Measurements from ENCODE around the gene ADISSP. TPM values are rescaled to one million over a fixed set of nuclear protein-coding genes. Genes with fewer than 3 reads are reported as not detected.
A peak's percentile ranks its signal among the peaks of the same experiment; 100 is the strongest.

ADISSP gene
- total and polyA plus RNA-seq, 2 of the 13 experiments (the other 11 are each of a cell fraction or from before 2014, with no cell fraction given), result 38.3 to 90.6 TPM

DNA sequence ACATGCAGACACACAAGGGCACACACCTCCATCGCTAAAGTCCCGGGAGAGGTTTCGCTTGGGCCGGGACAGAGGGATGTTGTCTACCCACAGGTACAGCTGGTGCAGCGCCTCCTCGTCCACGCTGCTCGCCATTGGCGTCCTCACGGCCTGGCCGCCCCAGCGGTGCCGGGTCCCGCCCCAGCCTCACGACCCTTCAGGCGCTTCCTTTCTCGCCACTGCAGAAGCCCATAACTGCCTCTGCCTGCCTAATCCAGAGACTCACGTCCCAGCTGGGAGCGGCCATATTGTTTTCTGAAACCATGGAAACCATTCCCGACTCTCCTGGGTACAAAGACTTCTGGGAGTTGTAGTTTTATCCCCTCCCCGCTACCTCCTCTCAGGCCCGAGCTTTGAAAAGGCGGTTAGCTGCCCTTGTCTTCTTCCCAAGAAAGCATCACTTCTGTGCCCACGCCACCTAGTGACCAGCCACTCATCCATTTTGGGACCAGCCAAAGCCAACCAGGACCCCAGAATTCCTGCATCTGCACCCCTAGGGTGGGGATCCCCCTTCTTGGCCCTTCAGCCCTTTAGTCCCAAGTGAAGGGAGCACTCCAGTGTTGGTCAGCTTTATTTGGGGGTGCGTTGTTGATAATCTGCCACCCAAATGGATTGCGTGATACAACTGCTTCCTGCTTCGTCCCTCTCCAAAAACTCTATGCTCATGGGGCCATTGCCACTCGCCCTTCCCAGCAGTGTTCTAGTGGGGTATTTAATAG, 13.8 kb upstream of the ADISSP start, which contains the start of gene SPEF1 (continued):
- TF ChIP-seq, protein P1, sequence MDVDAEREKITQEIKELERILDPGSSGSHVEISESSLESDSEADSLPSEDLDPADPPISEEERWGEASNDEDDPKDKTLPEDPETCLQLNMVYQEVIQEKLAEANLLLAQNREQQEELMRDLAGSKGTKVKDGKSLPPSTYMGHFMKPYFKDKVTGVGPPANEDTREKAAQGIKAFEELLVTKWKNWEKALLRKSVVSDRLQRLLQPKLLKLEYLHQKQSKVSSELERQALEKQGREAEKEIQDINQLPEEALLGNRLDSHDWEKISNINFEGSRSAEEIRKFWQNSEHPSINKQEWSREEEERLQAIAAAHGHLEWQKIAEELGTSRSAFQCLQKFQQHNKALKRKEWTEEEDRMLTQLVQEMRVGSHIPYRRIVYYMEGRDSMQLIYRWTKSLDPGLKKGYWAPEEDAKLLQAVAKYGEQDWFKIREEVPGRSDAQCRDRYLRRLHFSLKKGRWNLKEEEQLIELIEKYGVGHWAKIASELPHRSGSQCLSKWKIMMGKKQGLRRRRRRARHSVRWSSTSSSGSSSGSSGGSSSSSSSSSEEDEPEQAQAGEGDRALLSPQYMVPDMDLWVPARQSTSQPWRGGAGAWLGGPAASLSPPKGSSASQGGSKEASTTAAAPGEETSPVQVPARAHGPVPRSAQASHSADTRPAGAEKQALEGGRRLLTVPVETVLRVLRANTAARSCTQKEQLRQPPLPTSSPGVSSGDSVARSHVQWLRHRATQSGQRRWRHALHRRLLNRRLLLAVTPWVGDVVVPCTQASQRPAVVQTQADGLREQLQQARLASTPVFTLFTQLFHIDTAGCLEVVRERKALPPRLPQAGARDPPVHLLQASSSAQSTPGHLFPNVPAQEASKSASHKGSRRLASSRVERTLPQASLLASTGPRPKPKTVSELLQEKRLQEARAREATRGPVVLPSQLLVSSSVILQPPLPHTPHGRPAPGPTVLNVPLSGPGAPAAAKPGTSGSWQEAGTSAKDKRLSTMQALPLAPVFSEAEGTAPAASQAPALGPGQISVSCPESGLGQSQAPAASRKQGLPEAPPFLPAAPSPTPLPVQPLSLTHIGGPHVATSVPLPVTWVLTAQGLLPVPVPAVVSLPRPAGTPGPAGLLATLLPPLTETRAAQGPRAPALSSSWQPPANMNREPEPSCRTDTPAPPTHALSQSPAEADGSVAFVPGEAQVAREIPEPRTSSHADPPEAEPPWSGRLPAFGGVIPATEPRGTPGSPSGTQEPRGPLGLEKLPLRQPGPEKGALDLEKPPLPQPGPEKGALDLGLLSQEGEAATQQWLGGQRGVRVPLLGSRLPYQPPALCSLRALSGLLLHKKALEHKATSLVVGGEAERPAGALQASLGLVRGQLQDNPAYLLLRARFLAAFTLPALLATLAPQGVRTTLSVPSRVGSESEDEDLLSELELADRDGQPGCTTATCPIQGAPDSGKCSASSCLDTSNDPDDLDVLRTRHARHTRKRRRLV (CRISPR knock-in tag; IDR thresholded peaks at IDR 0.05), result 0 out of 2 replicates have a peak, but pooled peaks have one; percentile 39
- TF ChIP-seq POGK (CRISPR knock-in tag; conservative IDR thresholded peaks at IDR 0.05) (no peak), RARG (CRISPR knock-in tag; IDR thresholded peaks at IDR 0.05; ENCODE audit: low read depth) (no peak), ATM (IDR thresholded peaks at IDR 0.05; ENCODE audit: borderline replicate concordance) (no peak), THAP7 (CRISPR knock-in tag; IDR thresholded peaks at IDR 0.05) (peak; percentile 83; the same call in 1 of the 2 replicates), PAX8 (CRISPR knock-in tag; IDR thresholded peaks at IDR 0.05; ENCODE audit: borderline replicate concordance) (no peak), HIVEP1 (CRISPR knock-in tag; IDR thresholded peaks at IDR 0.05) (no peak), TCF7 (IDR thresholded peaks at IDR 0.05; ENCODE audit: low read depth) (no peak), LRRFIP1 (CRISPR knock-in tag; conservative IDR thresholded peaks at IDR 0.05) (no peak), PHF20 (CRISPR knock-in tag; IDR thresholded peaks at IDR 0.05) (no peak; the same call in 1 of the 2 replicates), ZNF543 (CRISPR knock-in tag; IDR thresholded peaks at IDR 0.05) (no peak), MTA1 (CRISPR knock-in tag; IDR thresholded peaks at IDR 0.05; ENCODE audit: borderline replicate concordance) (peak; percentile 62; the same call in 1 of the 2 replicates), ZFP36 (IDR thresholded peaks at IDR 0.05; ENCODE audit: borderline replicate concordance, low read depth, low read length, partially characterized antibody) (no peak), BCL6 (CRISPR knock-in tag; IDR thresholded peaks at IDR 0.05) (no peak)
- TF ChIP-seq, protein P2, sequence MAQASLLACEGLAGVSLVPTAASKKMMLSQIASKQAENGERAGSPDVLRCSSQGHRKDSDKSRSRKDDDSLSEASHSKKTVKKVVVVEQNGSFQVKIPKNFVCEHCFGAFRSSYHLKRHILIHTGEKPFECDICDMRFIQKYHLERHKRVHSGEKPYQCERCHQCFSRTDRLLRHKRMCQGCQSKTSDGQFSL (CRISPR knock-in tag; IDR thresholded peaks at IDR 0.05), result no peak
- TF ChIP-seq, protein P3, sequence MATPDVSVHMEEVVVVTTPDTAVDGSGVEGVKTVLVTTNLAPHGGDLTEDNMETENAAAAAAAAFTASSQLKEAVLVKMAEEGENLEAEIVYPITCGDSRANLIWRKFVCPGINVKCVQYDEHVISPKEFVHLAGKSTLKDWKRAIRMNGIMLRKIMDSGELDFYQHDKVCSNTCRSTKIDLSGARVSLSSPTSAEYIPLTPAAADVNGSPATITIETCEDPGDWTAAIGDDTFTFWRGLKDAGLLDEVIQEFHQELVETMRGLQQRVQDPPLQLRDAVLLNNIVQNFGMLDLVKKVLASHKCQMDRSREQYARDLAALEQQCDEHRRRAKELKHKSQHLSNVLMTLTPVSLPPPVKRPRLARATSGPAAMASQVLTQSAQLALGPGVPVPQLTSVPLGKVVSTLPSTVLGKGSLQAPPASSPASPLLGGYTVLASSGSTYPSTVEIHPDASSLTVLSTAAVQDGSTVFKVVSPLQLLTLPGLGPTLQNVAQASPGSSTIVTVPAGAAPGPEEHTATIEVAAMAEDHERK (CRISPR knock-in tag; IDR thresholded peaks at IDR 0.05; ENCODE audit: low read depth), result no peak

Data from HepG2 (cell line).